GM10266 (cell line): ENCODE results near the gene AFTPH.

ENCODE experiments used
- DNase-seq: peaks from one replicate; pipeline ENCODE4 v3.0.0; 2012; ENCODE audit errors: extremely low spot score
- CTCF ChIP-seq: IDR thresholded peaks from 2 replicates; pipeline ENCODE4 v1.5.1; 2012; ENCODE audit warnings: mild to moderate bottlenecking, low read depth; ENCODE audit not compliant: control insufficient read depth, insufficient read depth; ENCODE audit errors: missing control alignments

Gene AFTPH

GRCh38 chr2:64629329-64629781 is 105.2 kb downstream of the AFTPH start:
- TF ChIP-seq CTCF, result no peak
- DNase-seq, result no peak

- no peak for DNase-seq
- no peak for TF ChIP-seq CTCF
These were observed 105.7 kb downstream of the AFTPH start for GRCh38 chr2:64629875-64630274.

DNA sequence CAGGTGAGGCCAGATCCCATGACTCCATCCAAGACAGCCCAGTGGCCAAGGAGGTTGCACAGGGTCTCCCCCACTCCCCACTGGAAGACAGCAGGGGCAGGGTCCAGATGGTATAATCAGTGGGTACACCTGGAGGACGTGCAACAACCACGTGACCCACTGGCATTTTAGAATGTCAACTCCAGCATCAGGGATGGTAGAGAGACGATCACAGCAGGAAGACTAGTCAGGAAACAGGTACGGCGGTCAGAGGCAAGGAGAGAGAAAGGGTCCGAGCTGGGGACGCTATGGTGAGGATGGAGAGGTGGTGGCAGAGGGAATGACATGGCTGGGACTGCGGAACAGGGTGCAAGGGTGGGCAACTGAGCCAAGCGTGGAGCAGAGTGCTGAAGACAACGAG is 106.6 kb downstream of the AFTPH start:
- DNase-seq, result no peak
- no peak for TF ChIP-seq CTCF

DNA sequence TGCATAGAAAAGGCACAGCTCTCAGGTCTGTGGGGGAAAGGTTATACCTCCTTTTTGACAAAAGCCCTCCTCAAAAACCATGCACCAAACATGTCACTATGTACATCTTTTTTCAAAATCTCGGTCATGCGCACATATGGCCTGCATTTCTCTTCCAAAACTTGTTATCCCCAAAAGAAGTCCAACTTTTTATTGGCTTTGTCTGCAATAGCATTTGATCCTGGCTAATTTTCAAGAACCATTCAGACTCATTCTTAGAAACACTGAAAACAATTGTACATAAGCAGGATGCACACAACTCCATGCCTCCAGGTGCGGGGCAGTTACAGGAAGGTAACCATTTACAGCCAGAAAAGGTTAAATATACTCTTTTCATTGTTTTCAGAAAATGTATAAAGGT is 107.6 kb downstream of the AFTPH start:
- no peak for TF ChIP-seq CTCF

GRCh38 chr2:64632835-64633819 is 109.0 kb downstream of the AFTPH start:
- TF ChIP-seq CTCF, result no peak
- no peak for DNase-seq

More for the DNA sequence above, 107.6 kb downstream of the AFTPH start:
- no peak for DNase-seq

DNA sequence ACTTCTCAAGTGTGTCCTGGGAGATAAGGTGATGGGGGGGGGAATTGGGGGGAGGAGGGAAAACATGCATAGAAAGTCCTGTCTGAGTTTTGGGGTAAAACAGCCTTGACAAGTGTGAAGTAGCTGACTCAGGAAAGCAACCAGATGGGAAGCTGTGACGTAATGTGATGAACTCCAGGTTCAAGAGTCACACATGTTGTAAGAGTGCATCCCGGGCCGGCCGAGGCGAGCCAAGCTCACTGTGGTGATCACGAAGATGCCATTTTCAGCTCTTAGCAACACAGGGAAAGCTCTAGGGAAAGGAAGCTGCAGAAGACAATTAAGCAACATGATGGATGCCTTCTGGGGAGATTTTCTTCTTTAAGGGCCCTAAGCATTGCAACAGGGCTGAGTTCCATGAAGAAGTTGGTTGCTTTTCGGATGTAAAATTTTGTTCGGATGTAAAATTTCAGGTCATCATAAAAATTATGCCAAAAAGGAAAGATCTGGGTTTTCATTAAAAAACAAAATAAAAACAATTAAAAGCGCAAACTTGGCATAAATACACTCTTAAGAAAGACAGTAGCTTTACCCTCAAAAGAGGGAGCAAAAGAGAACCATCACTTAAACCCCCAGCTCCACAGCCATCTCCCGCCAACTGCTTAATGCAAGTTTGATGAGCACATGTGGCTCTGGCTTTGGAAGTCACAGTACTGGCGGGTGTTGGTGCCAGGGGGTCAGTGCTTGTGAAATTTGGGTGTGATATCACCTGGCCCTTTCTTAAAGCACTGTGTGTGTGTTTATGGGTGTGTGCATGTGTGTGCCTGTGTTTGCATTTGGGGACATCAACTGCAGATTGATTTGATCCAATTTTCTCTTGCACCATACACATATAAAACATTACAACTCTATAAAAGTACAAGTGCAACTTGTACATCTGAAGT is 110.5 kb downstream of the AFTPH start:
- no peak for DNase-seq
- no peak for TF ChIP-seq CTCF
